Measurements from ENCODE around the gene GRPEL1.

Gene GRPEL1

GRCh38 chr4:7076696-7077082 is 8.8 kb upstream of the GRPEL1 start:
- TF ChIP-seq CTCF (conservative IDR thresholded peaks at IDR 0.05) = no peak
- H3K27ac ChIP-seq = no peak overlapping the region

GRCh38 chr4:7075962-7076695 is 8.3 kb upstream of the GRPEL1 start:
- TF ChIP-seq CTCF (conservative IDR thresholded peaks at IDR 0.05) = no peak
- no peak overlapping the region for H3K27ac ChIP-seq

GRCh38 chr4:7074426-7074825 is 6.6 kb upstream of the GRPEL1 start:
- TF ChIP-seq CTCF (conservative IDR thresholded peaks at IDR 0.05) = no peak

GRCh38 chr4:7073526-7074390 is 5.9 kb upstream of the GRPEL1 start:
- no peak for TF ChIP-seq CTCF (conservative IDR thresholded peaks at IDR 0.05)
- H3K27ac ChIP-seq = no peak overlapping the region

More at GRCh38 chr4:7074426-7074825, 6.6 kb upstream of the GRPEL1 start:
- H3K27ac ChIP-seq = no peak overlapping the region

GRCh38 chr4:7073059-7073458 is 5.2 kb upstream of the GRPEL1 start:
- no peak for TF ChIP-seq CTCF (conservative IDR thresholded peaks at IDR 0.05)
- no peak overlapping the region for H3K27ac ChIP-seq

GRCh38 chr4:7070729-7071511 is 3.1 kb upstream of the GRPEL1 start:
- TF ChIP-seq CTCF (conservative IDR thresholded peaks at IDR 0.05) = peak; percentile 97

GRCh38 chr4:7068883-7069282 is 1.0 kb upstream of the GRPEL1 start:
- peak overlapping the region; percentile 88 for H3K27ac ChIP-seq

More at GRCh38 chr4:7070729-7071511, 3.1 kb upstream of the GRPEL1 start:
- H3K27ac ChIP-seq = peak overlapping the region; percentile 19; the same call in 1 of the 2 replicates

More at GRCh38 chr4:7068883-7069282, 1.0 kb upstream of the GRPEL1 start:
- no peak for TF ChIP-seq CTCF (conservative IDR thresholded peaks at IDR 0.05)
